Ovary (tissue), 3 donors: ENCODE results near the gene ZNF883.

Experiments used
- EP300 ChIP-seq: sonication (generic); formaldehyde crosslinking; IDR thresholded peaks from one replicate; pipeline ENCODE4 v1.6.1; 2017; ENCODE audit warnings: antibody characterized with exemption
- TF ChIP-seq, protein P1 (sequence below), 3 donors: fragments of 450-650 bp in 2 of 3; fragments of 200-600 bp in 1 of 3; IDR thresholded peaks; one replicate each; pipeline versions ENCODE4 v1.5.1 to v1.8.0; 2016 to 2022; ENCODE audit warnings: antibody characterized with exemption in 3 of 3, mild to moderate bottlenecking in 1 of 3
- donor health status: DM: no; HTN: no; CAD: no.

DNA sequence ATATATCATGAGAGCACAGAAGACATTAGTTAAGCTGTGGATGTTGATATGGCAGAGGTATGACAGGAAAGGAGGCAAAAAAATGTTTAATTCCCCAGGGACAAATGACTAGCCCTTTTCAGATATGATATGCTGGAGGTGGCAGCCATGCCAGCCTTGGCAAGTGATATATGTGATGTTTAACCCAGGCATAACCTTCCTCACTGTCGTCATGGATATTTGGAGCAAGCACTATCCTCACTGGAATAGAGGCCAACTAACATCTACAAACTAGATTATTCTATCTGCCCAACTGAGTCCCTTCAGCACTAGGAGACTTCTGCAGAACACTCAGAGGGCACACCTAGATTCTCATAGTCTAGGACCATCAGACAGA is 94.0 kb downstream of the ZNF883 start:
- TF ChIP-seq EP300 = no peak
- TF ChIP-seq, protein P1, sequence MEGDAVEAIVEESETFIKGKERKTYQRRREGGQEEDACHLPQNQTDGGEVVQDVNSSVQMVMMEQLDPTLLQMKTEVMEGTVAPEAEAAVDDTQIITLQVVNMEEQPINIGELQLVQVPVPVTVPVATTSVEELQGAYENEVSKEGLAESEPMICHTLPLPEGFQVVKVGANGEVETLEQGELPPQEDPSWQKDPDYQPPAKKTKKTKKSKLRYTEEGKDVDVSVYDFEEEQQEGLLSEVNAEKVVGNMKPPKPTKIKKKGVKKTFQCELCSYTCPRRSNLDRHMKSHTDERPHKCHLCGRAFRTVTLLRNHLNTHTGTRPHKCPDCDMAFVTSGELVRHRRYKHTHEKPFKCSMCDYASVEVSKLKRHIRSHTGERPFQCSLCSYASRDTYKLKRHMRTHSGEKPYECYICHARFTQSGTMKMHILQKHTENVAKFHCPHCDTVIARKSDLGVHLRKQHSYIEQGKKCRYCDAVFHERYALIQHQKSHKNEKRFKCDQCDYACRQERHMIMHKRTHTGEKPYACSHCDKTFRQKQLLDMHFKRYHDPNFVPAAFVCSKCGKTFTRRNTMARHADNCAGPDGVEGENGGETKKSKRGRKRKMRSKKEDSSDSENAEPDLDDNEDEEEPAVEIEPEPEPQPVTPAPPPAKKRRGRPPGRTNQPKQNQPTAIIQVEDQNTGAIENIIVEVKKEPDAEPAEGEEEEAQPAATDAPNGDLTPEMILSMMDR (IDR thresholded peaks at IDR 0.05) = no peak
